Right cardiac atrium (tissue), 5 donors: ENCODE data around the gene PRKD2. TPM values are rescaled to one million over a fixed set of nuclear protein-coding genes. Genes with fewer than 3 reads are reported as not detected.

Experiments used
- ATAC-seq, 2 donors: fragments of 200-7000 bp; cut with Tn5 transposase; one replicate each; pipeline versions ENCODE4 v1.8.0 to v1.9.1; 2020; ENCODE audit warnings: moderate library complexity in 2 of 2, mild to moderate bottlenecking in 1 of 2
- DNase-seq, 3 donors: peaks; one replicate each; pipeline ENCODE4 v3.0.0-alpha.2; 2020
- H3K27ac ChIP-seq: one replicate; pipeline ENCODE4 v1.5.1; 2013; ENCODE audit warnings: mild to moderate bottlenecking, low read length, control low read depth, moderate library complexity
- H3K27me3 ChIP-seq: one replicate; pipeline ENCODE4 v1.6.1; 2013; ENCODE audit not compliant: control insufficient read depth, insufficient read depth
- H3K4me1 ChIP-seq: one replicate; pipeline ENCODE4 v1.6.1; 2013; ENCODE audit warnings: low read length; ENCODE audit not compliant: control insufficient read depth, insufficient read depth
- H3K4me3 ChIP-seq: one replicate; pipeline ENCODE4 v1.5.1; 2013; ENCODE audit warnings: low read length, control low read depth
- H3K9me3 ChIP-seq: one replicate; pipeline ENCODE4 v1.6.1; 2013; ENCODE audit warnings: low read length; ENCODE audit not compliant: control insufficient read depth
- WGBS: extraction: QIAGEN DNeasy Blood & Tissue Kit; methylation state at CpG from one replicate; pipeline ENCODE4 v1.1.7; 2013; 5-methylcytosine and 5-hydroxymethylcytosine counted together
- intact Hi-C, 4 donors: fragments of 100-400 bp; cut with DNase I; formaldehyde crosslinking; loops; one replicate each; pipeline versions ENCODE4 v1.11.0 to v1.14.0; 2022 to 2023
- polyA plus RNA-seq: library from polyadenylated mRNA; stranded (reverse); fragments of 200-250 nt; gene quantifications from one replicate; pipeline ENCODE4 v1.2.3, GENCODE V29; 2013
- total RNA-seq, 4 donors: library from RNA; stranded (reverse); fragmentation: NEBNext Ultra II Directional; extraction: Animal tissue kit (Norgen Biotek cat#: 25700); gene quantifications; one replicate each; pipeline ENCODE4 v1.2.1, GENCODE V29; 2021
- donor health status: healthy with polysubstance abuse.
- donor health status: DM: no; HTN: yes; CAD: no.
- donor health status: DM: no; HTN: no; CAD: no.
- donor health status: DM: no; HTN: yes; CAD: no; lungs with severe emphysema.
- donor health status: DM: yes; HTN: yes; CAD: no.

Gene PRKD2
- total and polyA plus RNA-seq, 5 donors, result 11.3 to 16.6 (median 14.7) TPM

DNA sequence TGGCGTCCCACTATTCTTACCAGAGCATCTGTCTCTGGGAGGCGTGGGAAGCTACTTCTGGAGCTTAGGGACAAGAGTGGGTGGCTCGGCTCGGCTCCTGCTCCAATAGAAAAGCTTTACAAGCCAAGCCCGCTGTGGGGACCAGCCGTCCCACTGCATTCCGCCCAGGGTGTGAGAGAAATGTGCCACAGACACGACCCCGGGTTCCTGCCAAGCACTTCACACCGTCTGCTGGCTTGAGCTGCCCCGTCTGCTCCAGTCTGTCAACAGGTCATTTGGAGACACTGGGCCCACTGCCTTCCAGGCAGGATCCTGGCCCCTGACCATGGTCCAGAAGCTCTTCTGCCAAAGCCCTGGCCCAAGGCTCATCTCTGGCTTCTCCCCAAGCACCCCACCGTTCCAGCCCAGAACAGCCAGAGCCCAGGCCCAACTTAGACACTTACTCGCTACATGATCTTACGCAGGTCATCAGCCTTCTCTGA, 22.4 kb upstream of the PRKD2 start:
- intact Hi-C loops, result no loop called here
- 38% methylated on average over 14 of the region's 14 CpGs for WGBS
- H3K27me3 ChIP-seq, result no peaks in the 10 kb centered on the region
- no peaks in the 10 kb centered on the region for H3K9me3 ChIP-seq
- no peak overlapping the region for H3K4me3 ChIP-seq
- H3K4me1 ChIP-seq, result peaks cover 20% of the 10 kb centered on the region
- DNase-seq (peak; percentile 87 to 95 (median 94)), ATAC-seq (peak; percentile 89 to 91)
- H3K27ac ChIP-seq, result peak overlapping the region; percentile 63

DNA sequence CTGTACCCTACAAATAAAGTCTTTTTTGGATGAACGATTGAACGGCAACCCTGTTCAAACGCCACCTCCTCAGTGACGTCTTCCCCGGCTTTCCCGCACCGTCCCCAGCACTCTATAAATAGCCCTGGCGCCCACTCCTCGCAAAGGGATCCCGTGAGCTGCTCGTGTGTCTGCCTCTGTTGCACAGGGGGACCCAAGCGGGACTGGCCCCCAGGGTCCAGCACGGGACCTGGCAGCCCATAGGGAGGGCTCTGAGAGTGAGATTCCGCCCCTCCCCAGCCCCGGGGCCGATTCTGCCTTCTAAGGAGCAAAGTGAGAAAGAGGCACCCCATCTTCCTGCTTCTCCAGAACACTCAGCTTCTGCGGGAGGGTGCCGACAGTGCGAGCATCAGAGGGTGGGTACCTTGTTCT, 20.9 kb upstream of the PRKD2 start:
- no peaks in the 10 kb centered on the region for H3K9me3 ChIP-seq
- no peak overlapping the region for H3K27ac ChIP-seq
- DNase-seq, result peak in 2 of 3 donors; percentile 56 to 60
- intact Hi-C loops, result no loop called here
- WGBS, result 50% methylated on average over 19 of the region's 19 CpGs
- ATAC-seq, result peak in 1 of 2 donors; percentile 3
- no peak overlapping the region for H3K4me3 ChIP-seq
- H3K27me3 ChIP-seq, result no peaks in the 10 kb centered on the region
- H3K4me1 ChIP-seq, result peaks cover 20% of the 10 kb centered on the region

DNA sequence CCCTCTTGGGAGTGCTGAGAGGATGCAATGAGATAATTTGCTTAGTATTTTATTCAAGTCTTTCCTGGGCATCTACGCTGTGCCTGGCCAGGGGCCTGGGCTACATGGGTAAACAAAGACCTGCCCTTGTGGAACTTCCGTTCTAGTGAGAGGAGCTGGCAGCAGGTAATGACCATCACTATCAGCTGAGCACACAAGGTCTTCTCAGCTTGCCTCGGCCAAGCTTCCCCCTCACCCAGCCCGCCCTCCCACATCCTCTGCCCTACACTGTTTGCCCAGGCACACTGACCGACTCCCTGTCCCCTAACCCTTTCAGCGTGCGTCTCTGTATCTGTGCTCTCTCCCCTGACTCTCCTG, 20.4 kb upstream of the PRKD2 start:
- WGBS, result 38% methylated on average over 7 of the region's 7 CpGs
- DNase-seq (peak in 2 of 3 donors; percentile 59 to 61), ATAC-seq (no peak)
- H3K4me3 ChIP-seq, result no peak overlapping the region
- no peaks in the 10 kb centered on the region for H3K27me3 ChIP-seq
- intact Hi-C loops, result no loop called here
- H3K4me1 ChIP-seq, result peaks cover 20% of the 10 kb centered on the region
- no peak overlapping the region for H3K27ac ChIP-seq
- H3K9me3 ChIP-seq, result no peaks in the 10 kb centered on the region

DNA sequence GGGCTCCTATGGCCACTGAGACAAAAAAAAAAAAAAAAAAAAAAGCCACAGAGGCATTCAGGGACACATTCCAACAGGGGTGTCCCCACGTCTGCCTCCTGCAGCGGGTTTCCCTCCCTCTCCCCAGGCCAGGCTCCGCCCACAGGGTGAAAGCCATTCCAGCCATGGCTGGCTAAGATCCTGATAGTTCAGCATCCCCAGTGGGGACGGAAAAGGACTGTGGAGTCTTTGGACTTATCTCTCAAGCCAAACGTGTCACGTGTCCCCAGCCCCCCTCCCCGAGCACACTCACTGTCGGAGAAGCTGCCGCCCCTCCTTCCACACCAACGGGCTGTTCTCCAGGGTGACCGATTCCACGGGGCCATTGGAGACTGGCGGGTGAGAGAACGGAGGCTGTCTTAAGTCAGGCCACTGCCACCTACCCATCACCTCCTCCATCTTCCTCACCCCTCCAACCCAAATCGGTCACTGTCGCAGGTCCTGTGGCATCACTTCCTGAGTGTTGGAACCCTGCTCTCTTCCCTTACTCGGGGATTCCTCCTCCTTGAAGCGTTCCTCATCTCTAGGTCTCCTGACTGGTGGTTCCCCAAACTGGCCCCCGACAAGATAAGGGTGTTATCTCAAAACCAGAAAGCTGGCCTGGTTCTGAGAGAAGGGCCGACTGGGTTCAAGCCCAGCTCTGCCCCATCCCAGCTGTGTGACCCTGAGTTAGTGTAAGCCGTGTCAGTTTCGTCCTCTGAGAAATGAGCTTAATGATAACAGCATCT, 19.8 kb upstream of the PRKD2 start:
- DNase-seq (peak; percentile 64 to 90 (median 88)), ATAC-seq (peak; percentile 50 to 54)
- intact Hi-C loops, result no loop called here
- H3K4me1 ChIP-seq, result peaks cover 20% of the 10 kb centered on the region
- 21% methylated on average over 22 of the region's 22 CpGs for WGBS
- H3K27ac ChIP-seq, result peak overlapping the region; percentile 30
- H3K4me3 ChIP-seq, result no peak overlapping the region
- H3K27me3 ChIP-seq, result no peaks in the 10 kb centered on the region
- no peaks in the 10 kb centered on the region for H3K9me3 ChIP-seq

DNA sequence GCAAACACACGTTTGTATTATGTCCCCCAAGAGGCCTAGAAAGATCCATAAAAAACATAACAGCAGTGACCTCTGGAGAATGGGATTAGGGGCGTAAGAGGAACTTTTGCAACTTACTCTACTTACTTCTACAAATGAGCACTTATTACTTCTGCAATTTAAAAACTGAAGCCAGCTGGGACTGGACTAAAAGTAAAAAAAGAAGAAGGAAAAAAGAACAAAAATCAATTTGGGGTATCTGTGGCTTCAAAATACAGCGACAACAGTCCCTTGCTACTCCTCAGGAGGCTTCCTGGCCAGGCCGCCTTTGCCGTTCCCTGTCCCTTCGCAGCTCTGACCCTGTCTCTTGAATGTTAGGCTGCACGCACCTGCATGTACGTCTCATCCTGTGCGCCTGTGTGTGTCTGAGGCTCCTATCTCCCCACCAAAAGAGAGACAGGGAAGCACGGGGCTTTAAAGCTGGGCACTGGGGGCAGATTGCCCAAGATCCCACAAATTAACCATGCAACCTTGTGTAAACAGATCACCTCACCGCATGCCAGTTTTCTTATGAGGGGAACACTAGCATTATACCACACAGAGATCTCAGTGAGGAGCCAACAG, 16.9 kb upstream of the PRKD2 start:
- 80% methylated on average over 11 of the region's 11 CpGs for whole genome bisulfite sequencing
- no peaks in the 10 kb centered on the region for H3K27me3 ChIP-seq
- H3K4me3 ChIP-seq, result no peak overlapping the region
- DNase-seq (peak in 1 of 3 donors; percentile 51), ATAC-seq (no peak)
- H3K27ac ChIP-seq, result no peak overlapping the region
- H3K9me3 ChIP-seq, result no peaks in the 10 kb centered on the region
- intact Hi-C loops, result no loop called here
- H3K4me1 ChIP-seq, result peaks cover 9% of the 10 kb centered on the region

DNA sequence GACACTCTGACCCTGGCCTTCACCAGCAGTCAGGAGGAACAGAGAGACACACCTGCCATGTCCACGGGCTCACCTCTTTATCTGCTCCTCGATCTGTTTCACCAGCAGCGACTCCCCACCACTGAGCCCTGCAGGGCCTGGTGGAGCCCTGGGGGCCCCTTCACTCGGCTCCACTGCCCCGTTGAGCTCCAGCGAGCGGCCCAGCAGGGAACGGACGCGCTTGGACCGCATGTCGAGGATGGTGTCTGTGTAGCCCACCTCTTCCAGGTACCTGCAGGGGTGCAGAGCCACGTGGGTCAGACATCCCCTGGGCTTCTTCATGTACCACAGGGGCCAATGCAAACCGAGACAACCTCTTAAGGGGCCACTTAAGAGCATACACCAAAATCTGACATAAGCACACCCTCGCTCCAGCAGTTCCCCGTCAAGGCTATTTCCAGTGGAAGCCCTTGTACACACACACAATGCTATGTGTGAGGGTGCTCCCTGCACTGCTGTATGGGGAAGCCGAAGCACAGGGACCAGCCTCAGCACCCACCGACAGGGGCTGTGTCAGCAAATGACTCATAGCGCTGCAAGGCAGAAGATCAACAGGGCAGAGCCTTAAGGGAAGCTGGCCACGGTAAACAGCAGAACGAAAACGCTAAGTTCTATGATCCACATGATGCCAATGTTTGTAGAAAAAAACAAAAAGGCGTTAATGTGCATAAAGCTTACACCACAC, 16.2 kb upstream of the PRKD2 start:
- ATAC-seq (no peak), DNase-seq (peak; percentile 52 to 79 (median 77))
- Histone ChIP-seq H3K9me3 (no peaks in the 10 kb centered on the region), H3K4me3 (no peak overlapping the region), H3K27me3 (no peaks in the 10 kb centered on the region), H3K27ac (no peak overlapping the region), H3K4me1 (peaks cover 7% of the 10 kb centered on the region)
- 82% methylated on average over 23 of the region's 23 CpGs for WGBS
- intact Hi-C loops, result no loop called here

DNA sequence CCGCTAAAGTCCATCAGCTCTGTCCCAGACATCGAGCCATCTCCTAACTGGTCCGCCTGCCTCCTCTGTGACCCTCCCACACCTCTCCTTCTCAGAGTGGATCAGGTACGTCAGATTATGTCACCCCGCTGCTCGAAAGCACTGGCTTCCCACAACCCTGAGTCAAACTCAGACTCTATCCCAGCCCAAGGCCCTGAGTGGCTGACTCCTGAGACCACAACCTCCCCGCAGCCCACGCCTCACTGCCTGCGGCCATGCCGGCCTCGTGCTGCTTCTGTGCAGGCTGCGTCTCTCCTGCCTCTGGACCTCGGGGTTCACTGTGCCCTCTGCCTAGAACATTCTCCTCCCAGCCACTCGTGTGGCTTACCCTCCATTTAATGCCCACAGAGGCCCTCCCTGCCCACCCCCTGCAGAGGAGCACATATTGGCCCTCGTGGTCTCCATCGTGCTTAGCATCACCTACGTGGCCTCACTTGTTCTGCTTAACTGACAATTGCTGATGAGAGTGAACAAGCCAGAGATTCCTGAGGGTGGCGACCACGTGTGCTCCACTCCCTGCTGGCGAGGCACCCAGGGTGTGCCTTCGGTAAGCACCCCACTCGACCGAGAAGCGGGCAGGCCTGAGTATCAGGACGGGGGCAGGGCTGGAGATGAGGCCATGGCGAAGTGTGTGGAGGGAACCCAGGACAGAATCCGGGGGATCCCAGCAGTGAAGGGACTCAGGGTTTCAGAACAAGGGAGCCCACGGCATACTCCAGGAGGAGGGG, 15.4 kb upstream of the PRKD2 start:
- no peak overlapping the region for H3K4me3 ChIP-seq
- H3K4me1 ChIP-seq, result peaks cover 4% of the 10 kb centered on the region
- no peak overlapping the region for H3K27ac ChIP-seq
- H3K9me3 ChIP-seq, result no peaks in the 10 kb centered on the region
- 86% methylated on average over 28 of the region's 28 CpGs for WGBS
- H3K27me3 ChIP-seq, result no peaks in the 10 kb centered on the region
- ATAC-seq (no peak), DNase-seq (peak in 2 of 3 donors; percentile 36)
- intact Hi-C loops, result no loop called here

DNA sequence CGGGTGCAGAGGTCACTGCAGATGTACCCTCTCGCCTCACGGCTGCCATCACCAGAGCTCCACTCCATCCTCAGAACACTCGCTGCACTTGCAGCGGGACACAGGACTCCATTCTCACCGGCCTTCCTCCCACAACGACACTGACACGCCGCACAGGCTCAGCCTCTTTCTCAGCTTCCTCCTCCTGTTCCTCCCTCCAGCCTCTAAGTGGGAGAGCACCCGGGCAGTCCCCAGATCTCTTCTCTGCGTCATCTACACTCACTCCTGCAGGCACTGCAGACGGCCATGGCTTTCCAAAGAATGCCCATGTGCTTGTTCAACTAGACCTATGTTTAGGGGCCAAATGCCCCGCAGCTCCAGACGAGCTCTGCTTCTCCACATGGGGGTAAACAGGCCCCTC, 14.7 kb upstream of the PRKD2 start:
- peak in 2 of 3 donors; percentile 56 to 58 for DNase-seq
- Histone ChIP-seq H3K4me1 (peaks cover under 1% of the 10 kb centered on the region), H3K9me3 (no peaks in the 10 kb centered on the region), H3K27me3 (no peaks in the 10 kb centered on the region), H3K4me3 (no peak overlapping the region), H3K27ac (no peak overlapping the region)
- no peak for ATAC-seq
- WGBS, result 75% methylated on average over 14 of the region's 14 CpGs
- intact Hi-C loops, result no loop called here

DNA sequence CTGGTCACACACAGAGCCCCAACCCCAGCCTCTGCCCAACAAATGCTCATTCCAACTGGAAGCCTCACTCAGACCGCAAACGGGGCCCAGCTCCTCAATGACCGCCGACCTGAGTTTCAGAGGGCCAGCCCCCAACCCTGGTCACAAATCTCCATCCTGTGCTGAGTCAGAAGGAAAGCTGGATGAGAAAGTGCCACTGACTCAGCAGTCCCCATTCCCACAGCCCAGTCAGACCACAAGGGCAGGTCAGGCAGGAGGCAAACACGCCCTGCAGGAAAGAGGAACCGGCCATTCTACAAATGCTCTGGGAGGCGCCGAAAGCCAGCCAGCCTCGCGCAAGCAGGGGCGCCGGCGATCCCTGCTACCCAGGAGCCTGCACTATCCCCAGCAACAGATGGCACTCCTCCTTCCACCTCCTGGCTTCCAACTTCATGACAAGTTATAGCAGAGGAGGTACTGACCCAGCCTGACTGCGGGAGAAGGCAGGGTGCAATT, 14.1 kb upstream of the PRKD2 start:
- no peaks in the 10 kb centered on the region for H3K27me3 ChIP-seq
- H3K4me1 ChIP-seq, result no peaks in the 10 kb centered on the region
- ATAC-seq (peak in 1 of 2 donors; percentile 6), DNase-seq (peak in 2 of 3 donors; percentile 70 to 74)
- H3K4me3 ChIP-seq, result no peak overlapping the region
- no peak overlapping the region for H3K27ac ChIP-seq
- H3K9me3 ChIP-seq, result no peaks in the 10 kb centered on the region
- WGBS, result 70% methylated on average over 14 of the region's 14 CpGs
- intact Hi-C loops, result no loop called here

DNA sequence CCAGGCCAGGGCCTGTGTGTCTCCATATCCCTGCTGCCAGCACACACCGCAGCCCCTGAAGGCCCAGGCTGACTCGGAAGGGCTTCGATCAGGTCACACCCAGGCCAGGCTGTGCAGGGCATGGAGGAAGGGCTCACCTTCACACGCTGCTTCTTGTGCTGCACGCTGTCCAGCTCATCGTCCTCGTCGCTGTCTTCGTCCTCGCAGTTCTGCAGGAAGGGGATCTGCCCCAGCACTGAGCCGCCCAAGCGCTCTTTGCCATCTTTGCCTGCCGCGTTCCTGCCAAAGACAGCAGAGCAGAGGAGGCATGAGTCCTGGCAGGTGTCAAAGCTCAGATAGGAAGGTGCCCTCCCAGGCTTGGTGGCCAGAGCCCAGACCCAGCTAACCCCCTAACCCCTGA, 13.7 kb upstream of the PRKD2 start:
- H3K4me3 ChIP-seq, result no peak overlapping the region
- intact Hi-C loops, result no loop called here
- H3K27me3 ChIP-seq, result no peaks in the 10 kb centered on the region
- ATAC-seq (no peak), DNase-seq (peak in 1 of 3 donors; percentile 49)
- WGBS, result 94% methylated on average over 14 of the region's 14 CpGs
- H3K4me1 ChIP-seq, result no peaks in the 10 kb centered on the region
- H3K27ac ChIP-seq, result no peak overlapping the region
- no peaks in the 10 kb centered on the region for H3K9me3 ChIP-seq
